Stomach (tissue), 9 donors: ENCODE results near the gene LEMD3. TPM values are rescaled to one million over a fixed set of nuclear protein-coding genes. Genes with fewer than 3 reads are reported as not detected.

Experiments
- DNase-seq, 2 donors: peaks; one replicate each; pipeline versions ENCODE4 v3.0.0 to v3.0.0-alpha.2; 2013 to 2019
- H3K27ac ChIP-seq, 5 donors: fragments of 200-600 bp in 4 of 5; sonication (generic) in 4 of 5; one replicate each; pipeline ENCODE4 v1.5.1; 2013 to 2019; ENCODE audit warnings: mild to moderate bottlenecking in 1 of 5, moderate library complexity in 1 of 5
- H3K27me3 ChIP-seq, 3 donors: fragments of 200-600 bp; sonication (generic); one replicate each; pipeline ENCODE4 v1.5.1; 2017 to 2019; ENCODE audit warnings: mixed run types in 1 of 3
- H3K36me3 ChIP-seq, 4 donors: fragments of 200-600 bp; sonication (generic); 1 replicate in 3 of 4; 2 replicates in 1 of 4; pipeline ENCODE4 v1.5.1; 2016 to 2019
- H3K4me1 ChIP-seq, 4 donors: fragments of 200-600 bp; sonication (generic); one replicate each; pipeline ENCODE4 v1.5.1; 2016 to 2019
- H3K4me3 ChIP-seq, 4 donors: fragments of 200-600 bp; sonication (generic) in 3 of 4; one replicate each; pipeline ENCODE4 v1.5.1; 2016 to 2019; ENCODE audit warnings: mild to moderate bottlenecking in 1 of 4
- H3K9me3 ChIP-seq, 4 donors: fragments of 200-600 bp; sonication (generic); one replicate each; pipeline ENCODE4 v1.5.1; 2016 to 2019
- CTCF ChIP-seq, 7 experiments: fragments of 450-650 bp in 4 of 7; fragments of 200-600 bp in 3 of 7; sonication (generic) in 3 of 7; IDR thresholded peaks; one replicate each; pipeline ENCODE4 v1.5.1; 2016 to 2019; ENCODE audit warnings: antibody characterized with exemption in 7 of 7, control low read depth in 2 of 7, mild to moderate bottlenecking in 1 of 7
- EP300 ChIP-seq: sonication (generic); formaldehyde crosslinking; IDR thresholded peaks from one replicate; pipeline ENCODE4 v1.6.1; 2017; ENCODE audit warnings: antibody characterized with exemption
- POLR2A ChIP-seq, 4 donors: fragments of 450-650 bp; IDR thresholded peaks; one replicate each; pipeline ENCODE4 v1.6.1; 2016; ENCODE audit warnings: antibody characterized with exemption in 4 of 4, control low read depth in 2 of 4, mild to moderate bottlenecking in 1 of 4, moderate library complexity in 1 of 4
- POLR2AphosphoS5 ChIP-seq, 3 donors: sonication (generic); formaldehyde crosslinking; IDR thresholded peaks; one replicate each; pipeline ENCODE4 v1.6.1; 2016; ENCODE audit warnings: antibody characterized with exemption in 3 of 3
- WGBS, 5 donors: extraction: QIAGEN DNeasy Blood & Tissue Kit in 3 of 5; methylation state at CpG; one replicate each; pipeline versions ENCODE4 v1.1.5 to v1.1.7; 2013 to 2018; 5-methylcytosine and 5-hydroxymethylcytosine counted together
- intact Hi-C: fragments of 100-400 bp; cut with DNase I; formaldehyde crosslinking; loops from one replicate; pipeline ENCODE4 v1.15.1; 2023; ENCODE audit warnings: low total_unique reads
- polyA plus RNA-seq, 3 donors: library from polyadenylated mRNA; stranded (reverse); fragments of 200-250 nt; gene quantifications; one replicate each; pipeline ENCODE4 v1.2.3, GENCODE V29; 2013
- total RNA-seq, 5 donors: library from RNA; depleted of rRNA; stranded (reverse); fragments of >200 nt; gene quantifications; one replicate each; pipeline versions ENCODE4 v1.1.0 to v1.2.3, GENCODE V29; 2014 to 2016
- donor health status: healthy with polysubstance abuse.
- donor health status: Bipolar disorder and iron deficiency.
- donor health status: healthy.

LEMD3 gene
- total and polyA plus RNA-seq, 8 donors = 2.7 to 230 (median 18.9) TPM

DNA sequence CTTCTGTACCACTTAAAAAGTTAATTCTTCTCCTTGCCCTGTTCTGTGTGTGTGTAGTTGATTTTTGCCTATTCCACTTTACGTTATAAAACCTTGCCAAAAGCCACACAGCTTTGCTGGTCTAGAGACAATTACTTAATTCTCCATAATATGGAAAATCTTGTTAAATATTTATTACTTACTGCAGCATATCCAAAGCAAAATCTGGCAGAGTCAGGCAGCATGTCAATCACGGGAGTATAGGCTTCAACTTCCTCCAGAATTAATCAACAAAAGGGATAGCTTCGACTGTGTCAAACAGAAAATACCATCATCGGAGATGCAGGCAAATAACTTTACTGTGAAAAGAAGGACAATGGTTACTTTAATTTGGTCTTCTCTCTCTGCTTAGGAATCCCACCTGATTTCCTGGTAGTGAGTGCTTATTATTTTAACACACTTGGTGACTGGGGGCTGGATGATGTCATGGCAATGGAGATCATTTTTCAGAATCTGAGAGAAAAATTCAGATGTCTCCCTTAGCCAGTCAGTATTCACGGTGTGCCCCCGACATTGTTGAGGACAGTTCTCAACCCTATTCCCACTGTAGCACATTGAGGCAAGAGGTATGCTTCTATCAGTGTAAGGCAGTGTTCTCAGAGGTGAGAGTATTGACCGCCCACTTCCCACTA is 105.4 kb downstream of the LEMD3 start:
- DNase-seq = no peak
- Histone ChIP-seq H3K4me3 (no peak overlapping the region), H3K27me3 (peaks cover 0 to 17% (median 14%) of the 10 kb centered on the region in 3 donors), H3K9me3 (no peaks in the 10 kb centered on the region), H3K4me1 (peaks cover 6 to 20% (median 18%) of the 10 kb centered on the region in 4 donors), H3K27ac (no peak overlapping the region), H3K36me3 (no peaks in the 10 kb centered on the region)
- 82 to 91% (median 86%) methylated on average over 7 of the region's 7 CpGs for WGBS, 5 donors
- TF ChIP-seq POLR2AphosphoS5 (IDR thresholded peaks at IDR 0.05) = no peak
- TF ChIP-seq EP300 = no peak
- TF ChIP-seq CTCF (IDR thresholded peaks at IDR 0.05) = no peak
- no peak for TF ChIP-seq POLR2A (IDR thresholded peaks at IDR 0.05)
- intact Hi-C loops = no loop called here

- intact Hi-C loops = no loop called here
- Histone ChIP-seq H3K36me3 (no peaks in the 10 kb centered on the region), H3K4me3 (no peak overlapping the region), H3K27ac (no peak overlapping the region), H3K9me3 (no peaks in the 10 kb centered on the region), H3K27me3 (peaks cover 0 to 17% (median 14%) of the 10 kb centered on the region in 3 donors), H3K4me1 (peaks cover 6 to 29% (median 20%) of the 10 kb centered on the region in 4 donors)
- no peak for DNase-seq
- WGBS, 5 donors = 77 to 88% (median 85%) methylated on average over 3 of the region's 3 CpGs
- TF ChIP-seq CTCF (IDR thresholded peaks at IDR 0.05) (no peak), POLR2AphosphoS5 (IDR thresholded peaks at IDR 0.05) (no peak), EP300 (no peak), POLR2A (IDR thresholded peaks at IDR 0.05) (no peak)
Measured at GRCh38 chr12:65275627-65276026, 106.2 kb downstream of the LEMD3 start.

GRCh38 chr12:65276916-65277530 is 107.6 kb downstream of the LEMD3 start:
- 54 to 73% (median 70%) methylated on average over 3 of the region's 3 CpGs for WGBS, 5 donors
- H3K27ac ChIP-seq = no peak overlapping the region

More at GRCh38 chr12:65276916-65277530, 107.6 kb downstream of the LEMD3 start:
- TF ChIP-seq CTCF (IDR thresholded peaks at IDR 0.05) = no peak
- no peak for TF ChIP-seq EP300
- TF ChIP-seq POLR2A (IDR thresholded peaks at IDR 0.05) = no peak
- no peak for TF ChIP-seq POLR2AphosphoS5 (IDR thresholded peaks at IDR 0.05)
- Histone ChIP-seq H3K36me3 (no peaks in the 10 kb centered on the region), H3K9me3 (no peaks in the 10 kb centered on the region), H3K4me1 (peaks cover 6 to 40% (median 27%) of the 10 kb centered on the region in 4 donors), H3K27me3 (peaks cover 0 to 17% (median 14%) of the 10 kb centered on the region in 3 donors), H3K4me3 (no peak overlapping the region)
- no peak for DNase-seq
- intact Hi-C loops = no loop called here
